B cell (primary cell): ENCODE data around the gene SFMBT2.

Experiments
- EZH2 ChIP-seq: IDR thresholded peaks from 2 replicates; pipeline ENCODE4 v1.6.1; 2012; ENCODE audit warnings: borderline replicate concordance, low read depth, mild to moderate bottlenecking, moderate library complexity, low read length; ENCODE audit not compliant: insufficient read depth, poor library complexity, severe bottlenecking
- TF ChIP-seq, protein P1 (sequence below): fragments of 200-600 bp; IDR thresholded peaks from one replicate; pipeline ENCODE4 v1.8.0; 2022; ENCODE audit warnings: antibody characterized with exemption, mild to moderate bottlenecking

- TF ChIP-seq, protein P1, sequence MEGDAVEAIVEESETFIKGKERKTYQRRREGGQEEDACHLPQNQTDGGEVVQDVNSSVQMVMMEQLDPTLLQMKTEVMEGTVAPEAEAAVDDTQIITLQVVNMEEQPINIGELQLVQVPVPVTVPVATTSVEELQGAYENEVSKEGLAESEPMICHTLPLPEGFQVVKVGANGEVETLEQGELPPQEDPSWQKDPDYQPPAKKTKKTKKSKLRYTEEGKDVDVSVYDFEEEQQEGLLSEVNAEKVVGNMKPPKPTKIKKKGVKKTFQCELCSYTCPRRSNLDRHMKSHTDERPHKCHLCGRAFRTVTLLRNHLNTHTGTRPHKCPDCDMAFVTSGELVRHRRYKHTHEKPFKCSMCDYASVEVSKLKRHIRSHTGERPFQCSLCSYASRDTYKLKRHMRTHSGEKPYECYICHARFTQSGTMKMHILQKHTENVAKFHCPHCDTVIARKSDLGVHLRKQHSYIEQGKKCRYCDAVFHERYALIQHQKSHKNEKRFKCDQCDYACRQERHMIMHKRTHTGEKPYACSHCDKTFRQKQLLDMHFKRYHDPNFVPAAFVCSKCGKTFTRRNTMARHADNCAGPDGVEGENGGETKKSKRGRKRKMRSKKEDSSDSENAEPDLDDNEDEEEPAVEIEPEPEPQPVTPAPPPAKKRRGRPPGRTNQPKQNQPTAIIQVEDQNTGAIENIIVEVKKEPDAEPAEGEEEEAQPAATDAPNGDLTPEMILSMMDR: no peak
- no peak for TF ChIP-seq EZH2
Observed at GRCh38 chr10:7146189-7146588, 264.6 kb downstream of the SFMBT2 start.
